Measurements from ENCODE around the gene ING3.

GRCh38 chr7:120990468-120991118, 40.0 kb downstream of the ING3 start:
- TF ChIP-seq, protein P1, sequence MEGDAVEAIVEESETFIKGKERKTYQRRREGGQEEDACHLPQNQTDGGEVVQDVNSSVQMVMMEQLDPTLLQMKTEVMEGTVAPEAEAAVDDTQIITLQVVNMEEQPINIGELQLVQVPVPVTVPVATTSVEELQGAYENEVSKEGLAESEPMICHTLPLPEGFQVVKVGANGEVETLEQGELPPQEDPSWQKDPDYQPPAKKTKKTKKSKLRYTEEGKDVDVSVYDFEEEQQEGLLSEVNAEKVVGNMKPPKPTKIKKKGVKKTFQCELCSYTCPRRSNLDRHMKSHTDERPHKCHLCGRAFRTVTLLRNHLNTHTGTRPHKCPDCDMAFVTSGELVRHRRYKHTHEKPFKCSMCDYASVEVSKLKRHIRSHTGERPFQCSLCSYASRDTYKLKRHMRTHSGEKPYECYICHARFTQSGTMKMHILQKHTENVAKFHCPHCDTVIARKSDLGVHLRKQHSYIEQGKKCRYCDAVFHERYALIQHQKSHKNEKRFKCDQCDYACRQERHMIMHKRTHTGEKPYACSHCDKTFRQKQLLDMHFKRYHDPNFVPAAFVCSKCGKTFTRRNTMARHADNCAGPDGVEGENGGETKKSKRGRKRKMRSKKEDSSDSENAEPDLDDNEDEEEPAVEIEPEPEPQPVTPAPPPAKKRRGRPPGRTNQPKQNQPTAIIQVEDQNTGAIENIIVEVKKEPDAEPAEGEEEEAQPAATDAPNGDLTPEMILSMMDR (IDR thresholded peaks at IDR 0.05; ENCODE audit: insufficient read depth, low read length): no peak
- TF ChIP-seq POLR2AphosphoS5 (IDR thresholded peaks at IDR 0.05; ENCODE audit: low read depth): no peak
